Vagina (tissue), 2 donors: Measurements from ENCODE around the gene EDARADD. TPM values are rescaled to one million over a fixed set of nuclear protein-coding genes. Genes with fewer than 3 reads are reported as not detected.

ENCODE experiments used
- DNase-seq, 2 donors: peaks; one replicate each; pipeline ENCODE4 v3.0.0-alpha.2; 2017; ENCODE audit errors: extremely low spot score in 2 of 2
- H3K27ac ChIP-seq: fragments of 200-600 bp; sonication (generic); one replicate; pipeline ENCODE4 v1.5.1; 2019
- H3K27me3 ChIP-seq: fragments of 200-600 bp; sonication (generic); one replicate; pipeline ENCODE4 v1.5.1; 2019
- H3K36me3 ChIP-seq, 2 donors: fragments of 200-600 bp; sonication (generic); one replicate each; pipeline ENCODE4 v1.5.1; 2017 to 2019
- H3K4me1 ChIP-seq: fragments of 200-600 bp; sonication (generic); one replicate; pipeline ENCODE4 v1.5.1; 2019
- H3K4me3 ChIP-seq, 2 donors: fragments of 200-600 bp; sonication (generic); 1 replicate in 1 of 2; 2 replicates in 1 of 2; pipeline ENCODE4 v1.5.1; 2016 to 2019
- H3K9me3 ChIP-seq: fragments of 200-600 bp; sonication (generic); one replicate; pipeline ENCODE4 v1.5.1; 2019
- CTCF ChIP-seq, 3 experiments: fragments of 450-650 bp in 2 of 3; fragments of 200-600 bp in 1 of 3; sonication (generic) in 1 of 3; IDR thresholded peaks; one replicate each; pipeline ENCODE4 v1.5.1; 2017 to 2019; ENCODE audit warnings: antibody characterized with exemption in 3 of 3, mild to moderate bottlenecking in 2 of 3, moderate library complexity in 2 of 3
- POLR2A ChIP-seq, 2 donors: fragments of 450-650 bp; IDR thresholded peaks; one replicate each; pipeline ENCODE4 v1.6.1; 2017; ENCODE audit warnings: antibody characterized with exemption in 2 of 2, mild to moderate bottlenecking in 2 of 2, moderate library complexity in 2 of 2
- POLR2AphosphoS5 ChIP-seq, 2 donors: sonication (generic); formaldehyde crosslinking; IDR thresholded peaks; one replicate each; pipeline ENCODE4 v1.9.0; 2017; ENCODE audit warnings: antibody characterized with exemption in 2 of 2, mild to moderate bottlenecking in 2 of 2, low read depth in 1 of 2; ENCODE audit not compliant: insufficient read depth in 1 of 2
- intact Hi-C: fragments of 100-400 bp; cut with DNase I; formaldehyde crosslinking; loops from one replicate; pipeline ENCODE4 v1.15.1; 2023
- total RNA-seq: library from RNA; depleted of rRNA; stranded (reverse); fragments of >200 nt; gene quantifications from one replicate; pipeline ENCODE4 v1.2.3, GENCODE V29; 2016

Gene EDARADD
- total RNA-seq, 1 donor from 2014 or later: 1.2 TPM

- no peaks in the 10 kb centered on the region for H3K27me3 ChIP-seq
- intact Hi-C loops: no loop called here
- H3K27ac ChIP-seq: no peak overlapping the region
- H3K36me3 ChIP-seq: no peaks in the 10 kb centered on the region
- H3K4me3 ChIP-seq: no peak overlapping the region
- no peaks in the 10 kb centered on the region for H3K4me1 ChIP-seq
- no peaks in the 10 kb centered on the region for H3K9me3 ChIP-seq
- DNase-seq: no peak
- TF ChIP-seq POLR2AphosphoS5 (IDR thresholded peaks at IDR 0.05; ENCODE audit: insufficient read depth in 1 of 2, low read depth in 1 of 2): no peak
- TF ChIP-seq POLR2A (IDR thresholded peaks at IDR 0.05): no peak
- no peak for TF ChIP-seq CTCF (IDR thresholded peaks at IDR 0.05)
Measured at GRCh38 chr1:236465959-236466303, 71.8 kb downstream of the EDARADD start.

- Histone ChIP-seq H3K4me1 (peaks cover 7% of the 10 kb centered on the region), H3K4me3 (no peak overlapping the region), H3K27ac (no peak overlapping the region), H3K9me3 (no peaks in the 10 kb centered on the region), H3K36me3 (no peaks in the 10 kb centered on the region), H3K27me3 (no peaks in the 10 kb centered on the region)
- no peak for DNase-seq
- intact Hi-C loops: no loop called here
- TF ChIP-seq POLR2AphosphoS5 (IDR thresholded peaks at IDR 0.05; ENCODE audit: insufficient read depth in 1 of 2, low read depth in 1 of 2) (no peak), POLR2A (IDR thresholded peaks at IDR 0.05) (no peak), CTCF (IDR thresholded peaks at IDR 0.05) (no peak)
Measured at GRCh38 chr1:236467327-236467641, 73.2 kb downstream of the EDARADD start.

GRCh38 chr1:236468625-236469024 lies 74.5 kb downstream of the EDARADD start:
- no peak for TF ChIP-seq POLR2AphosphoS5 (IDR thresholded peaks at IDR 0.05; ENCODE audit: insufficient read depth in 1 of 2, low read depth in 1 of 2)
- TF ChIP-seq POLR2A (IDR thresholded peaks at IDR 0.05): no peak
- TF ChIP-seq CTCF (IDR thresholded peaks at IDR 0.05): no peak
- H3K27ac ChIP-seq: no peak overlapping the region
- no peaks in the 10 kb centered on the region for H3K9me3 ChIP-seq
- intact Hi-C loops: no loop called here
- no peaks in the 10 kb centered on the region for H3K36me3 ChIP-seq
- no peaks in the 10 kb centered on the region for H3K27me3 ChIP-seq
- peaks cover 11% of the 10 kb centered on the region for H3K4me1 ChIP-seq
- no peak for DNase-seq
- no peak overlapping the region for H3K4me3 ChIP-seq

- intact Hi-C loops: no loop called here
Measured at GRCh38 chr1:236469466-236469865, 75.4 kb downstream of the EDARADD start.

GRCh38 chr1:236471096-236471495 lies 77.0 kb downstream of the EDARADD start:
- no peaks in the 10 kb centered on the region for H3K27me3 ChIP-seq
- DNase-seq: no peak
- no peak overlapping the region for H3K27ac ChIP-seq
- peaks cover 11% of the 10 kb centered on the region for H3K4me1 ChIP-seq
- H3K4me3 ChIP-seq: no peak overlapping the region
- no peaks in the 10 kb centered on the region for H3K36me3 ChIP-seq
- no peak for TF ChIP-seq POLR2AphosphoS5 (IDR thresholded peaks at IDR 0.05; ENCODE audit: insufficient read depth in 1 of 2, low read depth in 1 of 2)
- no peak for TF ChIP-seq CTCF (IDR thresholded peaks at IDR 0.05)
- no peak for TF ChIP-seq POLR2A (IDR thresholded peaks at IDR 0.05)
- no peaks in the 10 kb centered on the region for H3K9me3 ChIP-seq
- intact Hi-C loops: no loop called here

More at GRCh38 chr1:236469466-236469865, 75.4 kb downstream of the EDARADD start:
- DNase-seq: no peak
- Histone ChIP-seq H3K4me1 (peaks cover 11% of the 10 kb centered on the region), H3K4me3 (no peak overlapping the region), H3K27ac (no peak overlapping the region), H3K36me3 (no peaks in the 10 kb centered on the region), H3K9me3 (no peaks in the 10 kb centered on the region), H3K27me3 (no peaks in the 10 kb centered on the region)
- TF ChIP-seq CTCF (IDR thresholded peaks at IDR 0.05) (no peak), POLR2A (IDR thresholded peaks at IDR 0.05) (no peak), POLR2AphosphoS5 (IDR thresholded peaks at IDR 0.05; ENCODE audit: insufficient read depth in 1 of 2, low read depth in 1 of 2) (no peak)
